ENCODE data around the gene INSYN2B. TPM values are rescaled to one million over a fixed set of nuclear protein-coding genes. Genes with fewer than 3 reads are reported as not detected.

INSYN2B gene
- total and polyA plus RNA-seq, 2 donors (not counting 1 experiment from before 2014, with no cell fraction given), result not detected

- TF ChIP-seq CTCF (IDR thresholded peaks at IDR 0.05) (no peak), EZH2 (IDR thresholded peaks at IDR 0.05; ENCODE audit: borderline replicate concordance, insufficient read depth, low read depth, low read length, poor library complexity, severe bottlenecking) (no peak)
- no peak overlapping the region for H2AFZ ChIP-seq (ENCODE audit: insufficient read depth, low read depth, low read length, poor library complexity, severe bottlenecking)
- peaks cover 20 to 25% of the 10 kb centered on the region in 2 experiments for H3K36me3 ChIP-seq (replicated peaks in 1 of 2; ENCODE audit: control extremely low read depth in 1 of 2, control insufficient read depth in 1 of 2, extremely low read depth in 1 of 2, insufficient read depth in 2 of 2, low read length in 1 of 2)
- DNase-seq (no peak), ATAC-seq (ENCODE audit: low read depth) (no peak)
- H3K4me2 ChIP-seq (replicated peaks; ENCODE audit: low read depth, low read length, poor library complexity, severe bottlenecking), result no peak overlapping the region
- H3K27ac ChIP-seq (ENCODE audit: low read length in 2 of 2), result no peak overlapping the region
- intact Hi-C loops (cut with micrococcal nuclease), result no loop called here
- no peaks in the 10 kb centered on the region for H3K9me3 Mint-ChIP-seq (ENCODE audit: insufficient read depth)
- H3K4me3 Mint-ChIP-seq, result no peak overlapping the region
- H3K4me3 ChIP-seq (ENCODE audit: control extremely low read depth in 1 of 5, extremely low read depth in 1 of 5, insufficient read depth in 1 of 5, low read depth in 2 of 5, low read length in 4 of 5), result no peak overlapping the region
- H3K27ac Mint-ChIP-seq, result no peak overlapping the region
- ChIA-PET POLR2A (no interaction called here), CTCF (interaction anchor here (0.5 to 0.7 kb wide), 2 partner anchors 49 to 108 kb away, joined by 3 read pairs; no protein-coding TSS in a partner anchor)
- H3K79me2 ChIP-seq (ENCODE audit: control insufficient read depth, insufficient read depth, low read length), result peaks cover 13% of the 10 kb centered on the region
- no peak overlapping the region for H3K9ac ChIP-seq (ENCODE audit: low read length)
- no peaks in the 10 kb centered on the region for H3K4me1 ChIP-seq (ENCODE audit: control insufficient read depth in 2 of 2, insufficient read depth in 2 of 2, low read length in 2 of 2)
- H3K27me3 Mint-ChIP-seq, result no peaks in the 10 kb centered on the region
- no peaks in the 10 kb centered on the region for H3K9me3 ChIP-seq (ENCODE audit: control extremely low read depth in 1 of 3, control insufficient read depth in 2 of 3, insufficient read depth in 1 of 3, low read length in 2 of 3)
- WGBS (ENCODE audit: insufficient coverage), result 94% methylated on average over 3 of the region's 5 CpGs
- peaks cover 5% of the 10 kb centered on the region for H4K20me1 ChIP-seq (ENCODE audit: control insufficient read depth, insufficient read depth, low read length, poor library complexity, severe bottlenecking)
- H3K4me1 Mint-ChIP-seq, result peaks cover 2% of the 10 kb centered on the region
- H3K27me3 ChIP-seq (replicated peaks in 1 of 4; ENCODE audit: control extremely low read depth in 1 of 4, control insufficient read depth in 3 of 4, insufficient read depth in 4 of 4, low read length in 3 of 4), result no peaks in the 10 kb centered on the region
Measured at GRCh38 chr5:169873642-169874041, 106.7 kb downstream of the INSYN2B start.

DNA sequence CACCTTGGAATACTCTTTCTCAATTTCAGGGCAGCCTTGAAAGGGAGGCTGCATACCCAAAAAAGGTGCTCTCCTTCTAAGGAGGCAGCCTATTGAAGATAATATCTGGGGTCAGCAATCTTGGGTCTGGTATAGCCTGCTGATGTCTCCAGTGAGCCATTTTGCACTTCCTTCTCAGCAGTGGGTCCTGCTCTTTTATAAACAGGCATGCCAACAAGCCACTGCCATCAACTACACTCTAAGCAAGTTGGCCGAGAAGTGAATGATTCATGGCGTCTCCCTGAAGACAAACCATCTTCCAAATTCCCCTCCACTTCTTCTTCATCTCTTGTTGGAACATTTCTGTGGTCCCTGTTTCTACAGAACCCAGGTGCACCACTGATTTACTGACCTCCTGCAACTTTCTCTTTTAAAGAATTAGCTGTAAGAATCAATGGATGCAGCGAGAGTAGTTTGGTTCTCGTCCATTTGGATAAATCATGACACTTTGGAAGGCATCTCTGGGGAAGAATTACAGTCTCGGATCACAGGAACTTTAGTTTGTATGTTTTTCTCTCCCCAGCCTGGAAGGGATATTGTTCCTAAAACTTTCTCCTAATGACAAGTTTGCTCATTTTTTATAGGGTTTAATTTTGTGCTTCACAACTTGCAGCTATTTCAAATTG lies 108.3 kb downstream of the INSYN2B start:
- Histone ChIP-seq H3K36me3 (replicated peaks in 1 of 2; ENCODE audit: control extremely low read depth in 1 of 2, control insufficient read depth in 1 of 2, extremely low read depth in 1 of 2, insufficient read depth in 2 of 2, low read length in 1 of 2) (peaks cover 19 to 39% of the 10 kb centered on the region in 2 experiments), H3K9me3 (ENCODE audit: control extremely low read depth in 1 of 3, control insufficient read depth in 2 of 3, insufficient read depth in 1 of 3, low read length in 2 of 3) (no peaks in the 10 kb centered on the region), H3K4me1 (ENCODE audit: control insufficient read depth in 2 of 2, insufficient read depth in 2 of 2, low read length in 2 of 2) (no peaks in the 10 kb centered on the region), H3K27me3 (replicated peaks in 1 of 4; ENCODE audit: control extremely low read depth in 1 of 4, control insufficient read depth in 3 of 4, insufficient read depth in 4 of 4, low read length in 3 of 4) (no peaks in the 10 kb centered on the region), H3K27ac (ENCODE audit: low read length in 2 of 2) (no peak overlapping the region), H3K9ac (ENCODE audit: low read length) (no peak overlapping the region), H3K4me2 (replicated peaks; ENCODE audit: low read depth, low read length, poor library complexity, severe bottlenecking) (no peak overlapping the region), H3K4me3 (ENCODE audit: control extremely low read depth in 1 of 5, extremely low read depth in 1 of 5, insufficient read depth in 1 of 5, low read depth in 2 of 5, low read length in 4 of 5) (no peak overlapping the region), H3K79me2 (ENCODE audit: control insufficient read depth, insufficient read depth, low read length) (peaks cover 15% of the 10 kb centered on the region), H2AFZ (ENCODE audit: insufficient read depth, low read depth, low read length, poor library complexity, severe bottlenecking) (no peak overlapping the region), H4K20me1 (ENCODE audit: control insufficient read depth, insufficient read depth, low read length, poor library complexity, severe bottlenecking) (peaks cover 12% of the 10 kb centered on the region)
- ChIA-PET CTCF (no interaction called here), POLR2A (no interaction called here)
- no peak overlapping the region for H3K4me3 Mint-ChIP-seq
- WGBS (ENCODE audit: insufficient coverage), result 100% methylated on average over 3 of the region's 5 CpGs
- intact Hi-C loops (cut with micrococcal nuclease), result no loop called here
- H3K4me1 Mint-ChIP-seq, result no peaks in the 10 kb centered on the region
- no peaks in the 10 kb centered on the region for H3K27me3 Mint-ChIP-seq
- ATAC-seq (ENCODE audit: low read depth), result no peak
- no peak overlapping the region for H3K27ac Mint-ChIP-seq
- no peak for DNase-seq
- no peaks in the 10 kb centered on the region for H3K9me3 Mint-ChIP-seq (ENCODE audit: insufficient read depth)
- TF ChIP-seq CTCF (IDR thresholded peaks at IDR 0.05) (no peak), EZH2 (IDR thresholded peaks at IDR 0.05; ENCODE audit: borderline replicate concordance, insufficient read depth, low read depth, low read length, poor library complexity, severe bottlenecking) (no peak)

All from B cell (primary cell).